ENCODE data around the gene WWOX. TPM values are rescaled to one million over a fixed set of nuclear protein-coding genes. Genes with fewer than 3 reads are reported as not detected.

WWOX gene
- total RNA-seq, 1 experiment from 2014 or later, result 28.3 TPM

- Histone ChIP-seq H3F3A (ENCODE audit: low read length, unreplicated experiment) (no peaks in the 10 kb centered on the region), H3K9me3 (ENCODE audit: low read length) (no peaks in the 10 kb centered on the region), H3K4me3 (ENCODE audit: low read length) (no peak overlapping the region), H3K9me2 (replicated peaks; ENCODE audit: low read length) (no peaks in the 10 kb centered on the region), H3K79me2 (ENCODE audit: low read length) (no peaks in the 10 kb centered on the region), H3K27ac (ENCODE audit: low read length) (no peak overlapping the region), H3K9ac (ENCODE audit: low read length) (no peak overlapping the region), H3K36me3 (ENCODE audit: low read depth, low read length) (no peaks in the 10 kb centered on the region), H3K27me3 (ENCODE audit: low read length) (no peaks in the 10 kb centered on the region), H2AFZ (ENCODE audit: low read length) (no peak overlapping the region), H3K4me2 (ENCODE audit: low read length) (no peak overlapping the region), H3K4me1 (ENCODE audit: insufficient read depth, low read length) (no peaks in the 10 kb centered on the region), H4K20me1 (ENCODE audit: low read length) (no peaks in the 10 kb centered on the region)
- no peak for DNase-seq
- no peak for ATAC-seq
- ChIA-PET POLR2A (ENCODE audit: unreplicated experiment) (no interaction called here), CTCF (no interaction called here)
- intact Hi-C loops (cut with micrococcal nuclease), result no loop called here
- TF ChIP-seq EZH2phosphoT487 (IDR thresholded peaks at IDR 0.05; ENCODE audit: borderline replicate concordance, low read length) (no peak), EZH2 (IDR thresholded peaks at IDR 0.05; ENCODE audit: low read length, unreplicated experiment) (no peak), CTCF (conservative IDR thresholded peaks at IDR 0.05; ENCODE audit: low read depth, low read length) (no peak)
- no TSS peak for BruUV-seq (replicated peaks)
Observed at GRCh38 chr16:79007614-79008013, 908.2 kb downstream of the WWOX start.

- Histone ChIP-seq H3K79me2 (ENCODE audit: low read length) (no peaks in the 10 kb centered on the region), H3K36me3 (ENCODE audit: low read depth, low read length) (no peaks in the 10 kb centered on the region), H4K20me1 (ENCODE audit: low read length) (no peaks in the 10 kb centered on the region), H3K27me3 (ENCODE audit: low read length) (no peaks in the 10 kb centered on the region), H3K27ac (ENCODE audit: low read length) (no peak overlapping the region), H3K9me3 (ENCODE audit: low read length) (no peaks in the 10 kb centered on the region), H2AFZ (ENCODE audit: low read length) (no peak overlapping the region), H3K9ac (ENCODE audit: low read length) (no peak overlapping the region), H3K9me2 (replicated peaks; ENCODE audit: low read length) (no peaks in the 10 kb centered on the region), H3K4me3 (ENCODE audit: low read length) (no peak overlapping the region), H3K4me1 (ENCODE audit: insufficient read depth, low read length) (no peaks in the 10 kb centered on the region), H3K4me2 (ENCODE audit: low read length) (no peak overlapping the region), H3F3A (ENCODE audit: low read length, unreplicated experiment) (no peaks in the 10 kb centered on the region)
- CTCF ChIA-PET, result no interaction called here
- ATAC-seq, result no peak
- no peak for DNase-seq
- no TSS peak for BruUV-seq (replicated peaks)
- TF ChIP-seq EZH2phosphoT487 (IDR thresholded peaks at IDR 0.05; ENCODE audit: borderline replicate concordance, low read length) (no peak), CTCF (conservative IDR thresholded peaks at IDR 0.05; ENCODE audit: low read depth, low read length) (no peak), EZH2 (IDR thresholded peaks at IDR 0.05; ENCODE audit: low read length, unreplicated experiment) (no peak)
- POLR2A ChIA-PET (ENCODE audit: unreplicated experiment), result no interaction called here
- intact Hi-C loops (cut with micrococcal nuclease), result no loop called here
Observed at GRCh38 chr16:79008036-79008868, 908.8 kb downstream of the WWOX start.

- intact Hi-C loops (cut with micrococcal nuclease), result no loop called here
- ChIA-PET CTCF (no interaction called here), POLR2A (ENCODE audit: unreplicated experiment) (no interaction called here)
- Histone ChIP-seq H3K79me2 (ENCODE audit: low read length) (no peaks in the 10 kb centered on the region), H3K36me3 (ENCODE audit: low read depth, low read length) (no peaks in the 10 kb centered on the region), H3K9ac (ENCODE audit: low read length) (no peak overlapping the region), H2AFZ (ENCODE audit: low read length) (no peak overlapping the region), H3K4me2 (ENCODE audit: low read length) (no peak overlapping the region), H4K20me1 (ENCODE audit: low read length) (no peaks in the 10 kb centered on the region), H3K9me3 (ENCODE audit: low read length) (no peaks in the 10 kb centered on the region), H3K27me3 (ENCODE audit: low read length) (no peaks in the 10 kb centered on the region), H3K9me2 (replicated peaks; ENCODE audit: low read length) (no peaks in the 10 kb centered on the region), H3K27ac (ENCODE audit: low read length) (no peak overlapping the region), H3F3A (ENCODE audit: low read length, unreplicated experiment) (no peaks in the 10 kb centered on the region), H3K4me3 (ENCODE audit: low read length) (no peak overlapping the region), H3K4me1 (ENCODE audit: insufficient read depth, low read length) (no peaks in the 10 kb centered on the region)
- BruUV-seq (replicated peaks), result no TSS peak
- TF ChIP-seq CTCF (conservative IDR thresholded peaks at IDR 0.05; ENCODE audit: low read depth, low read length) (no peak), EZH2phosphoT487 (IDR thresholded peaks at IDR 0.05; ENCODE audit: borderline replicate concordance, low read length) (no peak), EZH2 (IDR thresholded peaks at IDR 0.05; ENCODE audit: low read length, unreplicated experiment) (no peak)
- ATAC-seq, result no peak
- DNase-seq, result no peak
Observed at GRCh38 chr16:79008869-79009179, 909.4 kb downstream of the WWOX start.
